AG20443 (cell line): ENCODE results near the gene WWP2.
"Not testable (repeated sequence)": the region's sequence is repeated elsewhere in the genome, so short reads cannot be mapped to it uniquely, and the experiment has no call there.

Experiments used
- DNase-seq: peaks from one replicate; pipeline ENCODE4 v3.0.0; 2012; ENCODE audit warnings: low spot score, mixed read lengths

The WWP2 gene

DNA sequence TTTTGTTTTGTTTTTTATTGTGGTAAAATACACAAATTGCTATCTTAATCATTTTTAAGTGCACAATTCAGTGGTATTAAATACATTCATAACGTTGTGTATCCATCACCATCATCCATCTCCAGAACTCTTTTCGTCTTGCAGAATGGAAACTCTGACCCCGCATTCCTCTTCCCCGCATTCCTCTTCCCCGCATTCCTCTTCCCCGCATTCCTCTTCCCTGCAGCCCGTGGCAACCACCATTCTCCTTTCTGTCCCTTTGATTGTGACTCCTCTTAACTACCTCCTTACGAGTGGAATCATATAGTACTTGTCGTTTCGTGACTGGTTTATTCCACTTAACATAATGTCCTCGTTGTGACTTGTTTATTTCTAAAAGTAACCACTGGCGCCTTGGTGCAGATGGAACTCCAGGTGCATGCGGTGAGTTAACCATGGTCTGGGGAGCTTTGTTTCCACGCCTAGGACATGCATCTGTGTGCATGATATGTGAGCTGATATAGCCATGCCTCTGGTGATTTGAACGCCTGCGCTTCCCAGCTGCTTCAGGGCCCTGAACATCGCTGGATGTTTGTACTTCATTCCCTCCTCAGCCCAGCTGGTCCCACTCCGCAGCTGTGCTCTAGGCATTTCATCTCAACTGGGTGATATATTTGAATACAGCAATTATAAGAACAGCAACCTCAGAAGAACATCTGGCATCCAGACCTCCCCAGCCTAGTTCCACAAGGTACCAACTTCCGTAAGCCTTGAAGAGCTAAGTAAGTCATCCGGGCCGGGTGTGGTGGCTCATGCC lies 181.3 kb downstream of the WWP2 start:
- DNase-seq, result not testable (repeated sequence)

DNA sequence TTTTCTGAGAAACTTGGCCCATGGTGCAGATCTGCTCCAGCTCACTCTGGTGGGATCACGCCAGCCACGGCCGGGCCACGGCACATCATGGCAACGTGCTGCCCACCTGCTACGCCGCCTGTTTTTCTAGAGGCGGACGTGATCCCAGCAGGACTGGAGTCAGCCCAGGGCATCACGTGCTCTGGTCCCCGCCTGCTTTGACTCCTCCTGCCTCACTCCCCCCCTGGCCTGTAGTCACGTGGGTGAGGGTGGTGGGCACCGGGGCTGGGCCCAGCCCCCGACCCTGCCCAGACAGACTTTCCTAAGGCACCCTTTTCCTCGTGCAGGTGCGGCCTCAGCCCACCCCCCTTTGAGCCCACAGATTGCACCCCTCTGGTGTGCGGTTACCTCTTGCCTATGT lies 188.3 kb downstream of the WWP2 start:
- DNase-seq, result not testable (repeated sequence)

DNA sequence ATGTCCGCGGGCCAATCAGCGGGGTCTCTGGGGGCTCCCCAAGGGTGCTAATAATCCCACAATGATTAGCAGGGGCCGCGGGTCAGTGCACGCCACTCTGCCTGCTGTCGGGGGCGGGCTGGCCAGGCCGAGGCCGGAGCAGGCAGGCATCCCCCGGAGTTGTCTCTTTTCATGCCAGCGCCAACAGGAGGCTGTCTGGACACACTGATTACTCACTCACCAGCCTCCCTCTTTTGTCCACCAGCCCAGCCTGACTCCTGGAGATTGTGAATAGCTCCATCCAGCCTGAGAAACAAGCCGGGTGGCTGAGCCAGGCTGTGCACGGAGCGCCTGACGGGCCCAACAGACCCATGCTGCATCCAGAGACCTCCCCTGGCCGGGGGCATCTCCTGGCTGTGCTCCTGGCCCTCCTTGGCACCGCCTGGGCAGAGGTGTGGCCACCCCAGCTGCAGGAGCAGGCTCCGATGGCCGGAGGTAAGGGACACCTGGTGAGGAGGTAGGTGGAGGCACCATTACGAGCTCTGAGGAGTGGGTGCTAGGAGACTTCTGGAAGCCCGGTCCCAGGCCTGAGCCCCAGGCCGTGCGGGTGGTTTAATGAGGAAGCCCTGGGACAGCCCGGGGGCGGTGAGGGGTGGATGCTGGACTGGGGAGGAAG lies 189.0 kb downstream of the WWP2 start, which contains the start of gene CLEC18A:
CLEC18A (plus strand) TSS at position 318 of the 655 bp plus-strand sequence; CDS start at position 351, 33 bp downstream.
- DNase-seq, result not testable (repeated sequence)

DNA sequence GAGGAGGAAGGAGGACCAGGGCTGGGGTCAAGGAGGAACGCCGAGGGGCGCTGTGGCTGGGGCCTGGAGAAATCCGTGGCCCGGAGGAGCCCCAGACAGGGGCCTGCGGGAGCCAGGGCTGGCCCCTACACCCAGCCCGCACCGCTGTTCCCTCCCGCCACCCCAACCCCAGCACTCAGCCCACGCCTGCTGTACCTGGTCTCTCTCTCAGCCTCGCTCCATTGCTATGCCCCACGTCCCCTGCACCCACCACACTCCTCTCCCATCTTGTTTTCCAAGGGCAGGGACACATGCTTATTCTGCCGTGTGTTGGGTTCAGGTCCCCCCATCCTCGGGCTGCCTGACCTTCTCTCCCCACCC lies 189.5 kb downstream of the WWP2 start:
- not testable (repeated sequence) for DNase-seq

DNA sequence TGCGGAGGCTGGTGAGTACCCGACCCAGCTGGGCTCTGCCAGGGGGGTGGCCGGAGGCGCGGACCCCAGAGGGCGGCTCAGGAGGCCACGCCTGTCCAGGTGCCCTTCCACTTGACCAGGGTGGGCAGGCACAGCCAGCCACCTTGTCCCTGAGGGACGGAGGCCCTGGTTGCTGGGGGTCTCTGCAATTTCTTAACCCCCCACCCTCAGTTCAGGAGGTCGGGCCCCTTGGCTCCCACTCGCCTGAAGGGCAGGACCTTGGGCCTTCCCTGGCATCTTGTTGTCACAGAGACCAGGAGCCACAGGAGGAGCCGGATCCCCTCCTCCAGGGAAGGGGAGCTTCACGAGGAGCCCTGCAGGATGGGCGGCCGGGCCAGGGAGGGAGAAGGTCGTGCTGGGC lies 190.0 kb downstream of the WWP2 start:
- not testable (repeated sequence) for DNase-seq

DNA sequence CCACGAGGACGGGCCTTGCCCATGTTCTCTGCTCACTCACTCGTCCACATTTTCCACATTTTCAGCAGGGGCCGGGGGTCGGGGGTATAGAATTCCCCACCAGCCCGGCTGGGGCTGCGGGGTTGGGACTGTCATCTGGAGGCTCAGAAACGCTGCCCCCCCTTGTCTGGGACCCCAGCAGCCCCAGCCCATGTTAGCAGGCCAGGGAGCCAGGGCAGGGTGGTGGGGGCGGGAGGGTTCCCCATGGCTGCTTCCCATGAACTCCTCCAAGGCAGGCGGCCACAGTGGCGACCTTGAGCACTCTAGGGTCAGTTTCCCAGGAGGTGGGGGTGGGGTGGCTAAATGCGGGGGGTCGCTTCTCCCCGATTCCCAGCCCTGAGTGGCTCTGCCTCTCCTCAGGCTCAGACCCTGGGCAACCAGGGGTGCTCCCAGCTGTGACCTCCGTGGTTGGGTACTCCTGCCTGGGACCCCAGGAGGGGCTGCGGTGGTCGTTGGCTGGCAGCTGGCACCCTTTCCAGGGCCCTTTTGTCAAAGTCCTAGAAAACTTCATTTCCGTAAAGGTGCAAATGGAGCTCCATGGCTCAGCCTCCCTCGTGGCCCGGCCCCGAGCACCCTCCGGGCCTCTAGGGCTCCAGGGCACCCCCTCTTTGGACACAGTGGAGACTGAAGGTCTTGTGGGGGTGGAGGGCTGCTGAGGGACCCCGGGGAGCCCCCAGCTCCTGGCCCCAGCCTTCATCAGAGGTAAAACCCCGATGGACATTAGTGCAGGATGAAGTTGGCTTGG lies 190.6 kb downstream of the WWP2 start:
- not testable (repeated sequence) for DNase-seq

DNA sequence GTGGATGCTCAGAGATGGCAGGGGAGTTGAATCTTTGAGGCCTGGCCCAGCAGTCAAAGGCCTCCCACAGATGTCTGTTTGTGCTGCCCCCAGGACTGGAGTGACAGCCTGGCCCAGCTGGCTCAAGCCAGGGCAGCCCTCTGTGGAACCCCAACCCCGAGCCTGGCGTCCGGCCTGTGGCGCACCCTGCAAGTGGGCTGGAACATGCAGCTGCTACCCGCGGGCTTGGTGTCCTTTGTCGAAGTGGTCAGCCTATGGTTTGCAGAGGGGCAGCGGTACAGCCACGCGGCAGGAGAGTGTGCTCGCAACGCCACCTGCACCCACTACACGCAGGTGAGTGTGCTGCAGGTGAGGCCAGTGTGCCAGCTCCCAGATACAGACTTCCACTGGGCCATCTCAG lies 192.1 kb downstream of the WWP2 start:
- DNase-seq, result not testable (repeated sequence)

DNA sequence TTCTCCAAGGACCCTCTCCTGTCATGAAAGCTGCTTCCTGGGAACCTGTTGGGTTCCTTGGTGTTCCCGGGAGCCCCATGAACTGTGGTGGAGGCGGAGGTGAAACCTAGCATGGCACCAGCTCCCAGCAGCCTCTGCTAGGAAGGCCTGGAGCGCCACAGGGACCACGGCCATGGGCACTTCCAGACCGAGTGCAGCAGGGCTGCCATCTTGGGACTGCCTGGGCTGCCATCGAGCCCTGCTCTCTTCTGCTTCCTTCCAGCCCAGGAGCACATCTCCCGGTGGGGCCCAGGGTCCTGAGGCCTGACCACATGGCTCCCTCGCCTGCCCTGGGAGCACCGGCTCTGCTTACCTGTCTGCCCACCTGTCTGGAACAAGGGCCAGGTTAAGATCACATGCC lies 201.2 kb downstream of the WWP2 start:
- not testable (repeated sequence) for DNase-seq

DNA sequence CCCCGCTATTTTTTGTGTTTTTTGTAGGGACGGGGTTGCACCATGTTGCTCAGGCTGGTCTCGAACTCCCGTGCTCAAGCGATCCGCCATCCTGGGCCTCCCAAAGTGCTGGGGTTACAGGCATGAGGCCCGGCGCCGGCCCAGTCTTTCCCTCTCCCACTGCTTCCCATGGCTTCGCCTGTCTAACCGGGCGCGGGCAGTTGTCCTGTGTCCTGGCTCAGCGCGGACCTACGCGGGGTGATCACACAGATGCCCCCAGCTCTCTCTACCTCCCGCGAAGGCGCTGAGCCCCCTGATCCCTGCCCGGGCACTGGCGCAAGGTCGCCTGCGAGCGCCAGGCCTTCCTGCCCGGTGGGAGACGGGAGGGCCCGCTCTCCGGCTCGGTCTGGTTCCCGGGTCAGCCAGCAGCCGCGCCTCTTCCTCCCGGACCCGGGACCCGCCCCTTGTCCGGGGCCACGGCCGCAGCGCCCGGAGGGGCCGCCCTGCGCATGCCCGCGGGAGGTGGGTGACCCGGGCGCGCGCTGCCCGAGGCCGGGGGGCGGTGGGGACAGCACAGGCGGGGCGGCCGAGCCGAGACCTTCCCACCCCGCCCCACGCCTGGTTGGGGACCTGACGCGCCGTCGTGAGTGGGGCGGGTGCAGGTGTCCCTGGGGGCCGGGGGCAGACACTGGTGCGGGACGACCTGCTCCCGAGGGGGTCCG lies 203.0 kb downstream of the WWP2 start:
- DNase-seq, result peak; percentile 80

DNA sequence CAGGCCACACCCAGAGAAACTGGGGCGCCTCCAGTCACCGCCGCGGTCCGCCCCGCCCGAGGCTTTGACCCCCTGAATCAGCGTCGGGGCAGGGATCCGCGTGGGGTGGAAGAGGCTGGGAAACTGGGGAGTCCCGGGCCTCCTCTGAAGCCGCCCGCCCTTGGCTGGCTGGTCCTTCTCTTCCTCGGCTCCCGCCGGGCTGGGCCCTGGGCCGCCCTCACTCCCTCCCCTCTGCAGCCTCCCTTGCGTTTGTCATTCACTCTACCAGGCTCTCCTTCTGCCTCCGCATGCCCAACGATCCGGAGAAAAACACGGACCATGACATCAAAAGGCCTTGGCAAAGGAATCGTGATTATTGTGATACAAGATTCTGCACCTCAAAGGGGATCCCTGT lies 203.5 kb downstream of the WWP2 start:
- not testable (repeated sequence) for DNase-seq

DNA sequence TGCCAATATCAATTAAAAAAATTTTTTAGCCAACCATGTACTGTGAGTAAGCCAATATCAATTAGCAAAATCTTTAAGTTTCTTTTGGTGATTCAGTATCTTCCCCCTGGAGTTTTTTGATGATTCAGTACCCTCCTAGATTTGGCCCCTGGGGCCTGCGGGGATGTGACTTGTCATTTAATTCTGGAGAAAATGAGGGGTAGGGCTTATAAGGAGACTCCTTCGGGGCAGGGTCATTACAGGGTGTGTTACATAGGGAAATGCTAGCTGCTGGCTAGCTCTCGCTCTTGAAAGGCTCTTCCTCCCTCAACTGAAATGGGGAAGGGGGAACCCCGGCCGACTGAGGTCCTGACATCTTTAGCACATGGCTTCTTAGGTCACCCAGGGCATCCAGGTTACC lies 205.6 kb downstream of the WWP2 start:
- not testable (repeated sequence) for DNase-seq

DNA sequence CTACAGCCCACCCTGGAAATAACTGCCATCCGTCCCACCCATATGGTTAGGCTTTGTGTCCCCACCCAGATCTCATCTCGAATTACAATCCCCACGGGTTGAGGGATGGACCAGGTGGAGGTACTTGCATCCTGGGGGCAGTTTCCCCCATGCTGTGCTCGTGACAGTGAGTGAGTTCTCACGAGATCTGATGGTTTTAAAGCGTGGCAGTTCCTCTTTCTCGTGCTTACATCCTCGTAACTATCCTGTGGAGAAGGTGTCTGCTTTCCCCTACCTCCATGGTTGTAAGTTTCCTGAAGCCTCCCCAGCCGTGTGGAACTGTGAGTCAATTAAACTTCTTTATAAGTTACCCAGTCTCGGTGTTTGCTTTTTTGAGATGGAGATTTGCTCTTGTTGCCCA lies 206.0 kb downstream of the WWP2 start:
- DNase-seq, result not testable (repeated sequence)

DNA sequence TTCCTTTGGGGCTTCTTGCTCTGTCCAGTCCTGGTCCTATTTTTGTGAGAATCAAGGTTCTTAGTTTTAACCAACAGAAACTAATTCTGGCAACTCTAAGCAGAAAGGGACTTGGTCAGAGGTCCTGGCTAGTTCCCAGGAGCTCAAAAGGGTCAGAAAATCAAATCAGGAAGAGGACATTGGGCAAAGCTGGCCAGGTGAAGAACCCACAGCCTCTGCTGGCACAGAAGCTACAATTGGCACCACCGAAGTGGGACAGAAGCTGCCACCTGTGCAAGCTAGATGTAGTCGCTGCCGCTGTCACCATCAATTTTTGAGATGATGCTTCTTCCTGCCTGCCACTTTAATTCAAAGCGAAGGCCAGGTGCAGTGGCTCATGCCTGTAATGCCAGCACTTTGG lies 207.5 kb downstream of the WWP2 start:
- DNase-seq, result not testable (repeated sequence)

DNA sequence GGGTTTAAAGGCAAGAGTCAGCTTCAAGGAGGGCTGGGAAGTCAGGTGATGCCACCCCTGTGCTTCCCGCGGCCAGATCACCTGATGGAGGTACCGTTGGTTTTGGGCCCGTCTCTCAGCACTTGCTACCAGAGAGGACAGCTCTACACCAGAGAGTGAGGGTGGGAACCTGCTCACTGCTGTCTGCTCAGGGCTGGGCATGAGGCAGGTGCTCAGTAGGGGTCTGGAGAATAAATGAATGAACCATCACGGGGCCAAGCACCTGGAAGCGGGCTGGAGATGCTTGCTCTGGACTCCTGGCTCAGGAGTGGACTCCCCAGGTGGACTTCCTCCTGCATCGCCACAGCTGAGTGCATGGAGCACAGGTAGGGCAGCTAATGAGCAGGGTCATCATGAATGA lies 210.0 kb downstream of the WWP2 start:
- not testable (repeated sequence) for DNase-seq

DNA sequence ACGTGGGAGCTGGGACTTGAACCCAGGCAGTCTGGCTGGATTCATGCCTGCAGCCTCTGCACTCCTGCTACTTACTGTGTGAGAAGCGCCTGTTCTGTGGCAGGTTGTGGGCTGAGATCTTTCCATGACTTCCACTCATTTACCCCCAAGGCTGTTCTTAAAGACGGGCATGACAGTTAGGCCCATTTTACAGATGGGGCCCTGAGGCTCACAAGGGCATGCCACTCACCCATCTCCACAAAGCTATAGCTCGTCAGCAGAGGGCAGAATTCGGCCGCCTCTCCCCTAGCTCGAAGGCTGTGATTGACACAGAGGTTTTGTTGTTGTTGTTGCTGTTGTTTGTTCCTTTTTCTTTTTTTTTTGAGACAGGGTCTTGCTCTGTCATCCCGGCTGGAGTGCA lies 210.8 kb downstream of the WWP2 start:
- not testable (repeated sequence) for DNase-seq

DNA sequence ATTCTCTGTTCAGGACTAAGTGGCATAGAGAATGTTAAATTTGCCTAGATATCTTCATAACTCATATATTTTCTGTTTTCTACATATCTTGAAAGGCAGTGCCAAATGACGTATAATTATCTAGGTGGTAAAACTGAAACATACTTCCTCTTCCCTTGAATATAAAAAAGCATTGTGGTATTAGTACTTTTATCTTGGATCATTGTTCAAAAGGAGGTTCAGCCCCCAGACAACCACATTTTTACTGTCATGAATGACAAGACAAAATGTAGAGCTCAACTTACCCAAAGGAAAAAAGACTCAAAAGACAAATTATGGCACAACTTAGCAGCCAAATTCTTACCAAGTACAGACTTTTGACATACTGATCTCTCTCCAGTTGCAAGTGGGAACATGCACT lies 223.1 kb downstream of the WWP2 start:
- DNase-seq, result not testable (repeated sequence)
